Measurements from ENCODE around the gene CALD1.

CALD1 gene

DNA sequence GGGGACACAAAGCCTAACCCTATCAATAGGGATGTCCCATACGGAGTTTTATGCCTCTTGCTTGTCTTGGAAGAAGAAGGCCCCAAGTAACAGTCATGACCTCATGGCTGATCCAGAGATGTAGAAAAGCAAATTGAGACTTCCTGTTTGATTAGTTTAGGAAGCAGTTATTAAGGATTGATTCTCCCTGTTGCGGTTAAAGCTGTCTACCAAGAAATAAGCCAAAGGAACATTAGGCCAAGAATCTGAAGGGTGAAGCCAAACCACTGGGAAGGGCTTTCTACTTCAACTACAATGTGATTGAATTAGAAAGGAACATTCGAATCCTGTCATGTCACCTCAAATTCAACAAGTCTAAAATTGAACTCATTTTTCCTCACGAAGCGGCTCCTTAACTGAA, 146.3 kb downstream of the CALD1 start (continued):
- TF ChIP-seq, protein P1, sequence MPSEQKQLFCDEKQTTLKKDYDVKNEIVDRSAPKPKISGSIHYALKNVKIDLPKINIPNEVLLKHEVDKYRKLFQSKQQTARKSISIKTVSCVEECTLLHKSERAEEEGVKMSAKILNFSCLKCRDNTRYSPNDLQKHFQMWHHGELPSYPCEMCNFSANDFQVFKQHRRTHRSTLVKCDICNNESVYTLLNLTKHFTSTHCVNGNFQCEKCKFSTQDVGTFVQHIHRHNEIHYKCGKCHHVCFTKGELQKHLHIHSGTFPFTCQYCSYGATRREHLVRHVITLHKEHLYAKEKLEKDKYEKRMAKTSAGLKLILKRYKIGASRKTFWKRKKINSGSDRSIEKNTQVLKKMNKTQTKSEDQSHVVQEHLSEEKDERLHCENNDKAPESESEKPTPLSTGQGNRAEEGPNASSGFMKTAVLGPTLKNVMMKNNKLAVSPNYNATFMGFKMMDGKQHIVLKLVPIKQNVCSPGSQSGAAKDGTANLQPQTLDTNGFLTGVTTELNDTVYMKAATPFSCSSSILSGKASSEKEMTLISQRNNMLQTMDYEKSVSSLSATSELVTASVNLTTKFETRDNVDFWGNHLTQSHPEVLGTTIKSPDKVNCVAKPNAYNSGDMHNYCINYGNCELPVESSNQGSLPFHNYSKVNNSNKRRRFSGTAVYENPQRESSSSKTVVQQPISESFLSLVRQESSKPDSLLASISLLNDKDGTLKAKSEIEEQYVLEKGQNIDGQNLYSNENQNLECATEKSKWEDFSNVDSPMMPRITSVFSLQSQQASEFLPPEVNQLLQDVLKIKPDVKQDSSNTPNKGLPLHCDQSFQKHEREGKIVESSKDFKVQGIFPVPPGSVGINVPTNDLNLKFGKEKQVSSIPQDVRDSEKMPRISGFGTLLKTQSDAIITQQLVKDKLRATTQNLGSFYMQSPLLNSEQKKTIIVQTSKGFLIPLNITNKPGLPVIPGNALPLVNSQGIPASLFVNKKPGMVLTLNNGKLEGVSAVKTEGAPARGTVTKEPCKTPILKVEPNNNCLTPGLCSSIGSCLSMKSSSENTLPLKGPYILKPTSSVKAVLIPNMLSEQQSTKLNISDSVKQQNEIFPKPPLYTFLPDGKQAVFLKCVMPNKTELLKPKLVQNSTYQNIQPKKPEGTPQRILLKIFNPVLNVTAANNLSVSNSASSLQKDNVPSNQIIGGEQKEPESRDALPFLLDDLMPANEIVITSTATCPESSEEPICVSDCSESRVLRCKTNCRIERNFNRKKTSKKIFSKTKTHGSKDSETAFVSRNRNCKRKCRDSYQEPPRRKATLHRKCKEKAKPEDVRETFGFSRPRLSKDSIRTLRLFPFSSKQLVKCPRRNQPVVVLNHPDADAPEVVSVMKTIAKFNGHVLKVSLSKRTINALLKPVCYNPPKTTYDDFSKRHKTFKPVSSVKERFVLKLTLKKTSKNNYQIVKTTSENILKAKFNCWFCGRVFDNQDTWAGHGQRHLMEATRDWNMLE (tag by site-specific recombination; conservative IDR thresholded peaks at IDR 0.05; ENCODE audit: low read depth) = no peak
- TF ChIP-seq, protein P2, sequence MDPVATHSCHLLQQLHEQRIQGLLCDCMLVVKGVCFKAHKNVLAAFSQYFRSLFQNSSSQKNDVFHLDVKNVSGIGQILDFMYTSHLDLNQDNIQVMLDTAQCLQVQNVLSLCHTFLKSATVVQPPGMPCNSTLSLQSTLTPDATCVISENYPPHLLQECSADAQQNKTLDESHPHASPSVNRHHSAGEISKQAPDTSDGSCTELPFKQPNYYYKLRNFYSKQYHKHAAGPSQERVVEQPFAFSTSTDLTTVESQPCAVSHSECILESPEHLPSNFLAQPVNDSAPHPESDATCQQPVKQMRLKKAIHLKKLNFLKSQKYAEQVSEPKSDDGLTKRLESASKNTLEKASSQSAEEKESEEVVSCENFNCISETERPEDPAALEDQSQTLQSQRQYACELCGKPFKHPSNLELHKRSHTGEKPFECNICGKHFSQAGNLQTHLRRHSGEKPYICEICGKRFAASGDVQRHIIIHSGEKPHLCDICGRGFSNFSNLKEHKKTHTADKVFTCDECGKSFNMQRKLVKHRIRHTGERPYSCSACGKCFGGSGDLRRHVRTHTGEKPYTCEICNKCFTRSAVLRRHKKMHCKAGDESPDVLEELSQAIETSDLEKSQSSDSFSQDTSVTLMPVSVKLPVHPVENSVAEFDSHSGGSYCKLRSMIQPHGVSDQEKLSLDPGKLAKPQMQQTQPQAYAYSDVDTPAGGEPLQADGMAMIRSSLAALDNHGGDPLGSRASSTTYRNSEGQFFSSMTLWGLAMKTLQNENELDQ (tag by site-specific recombination; IDR thresholded peaks at IDR 0.05; ENCODE audit: low read depth) = no peak
- TF ChIP-seq SCRT2 (tag by site-specific recombination; IDR thresholded peaks at IDR 0.05) (no peak), ZNF792 (tag by site-specific recombination; IDR thresholded peaks at IDR 0.05) (no peak), ZNF701 (tag by site-specific recombination; IDR thresholded peaks at IDR 0.05) (no peak), ZNF311 (tag by site-specific recombination; IDR thresholded peaks at IDR 0.05; ENCODE audit: borderline replicate concordance) (no peak), ZNF585B (tag by site-specific recombination; IDR thresholded peaks at IDR 0.05) (no peak), ZNF768 (tag by site-specific recombination; IDR thresholded peaks at IDR 0.05) (no peak), ZNF121 (tag by site-specific recombination; IDR thresholded peaks at IDR 0.05) (no peak), KLF9 (tag by site-specific recombination; IDR thresholded peaks at IDR 0.05; ENCODE audit: low read depth) (no peak)
- TF ChIP-seq, protein P3, sequence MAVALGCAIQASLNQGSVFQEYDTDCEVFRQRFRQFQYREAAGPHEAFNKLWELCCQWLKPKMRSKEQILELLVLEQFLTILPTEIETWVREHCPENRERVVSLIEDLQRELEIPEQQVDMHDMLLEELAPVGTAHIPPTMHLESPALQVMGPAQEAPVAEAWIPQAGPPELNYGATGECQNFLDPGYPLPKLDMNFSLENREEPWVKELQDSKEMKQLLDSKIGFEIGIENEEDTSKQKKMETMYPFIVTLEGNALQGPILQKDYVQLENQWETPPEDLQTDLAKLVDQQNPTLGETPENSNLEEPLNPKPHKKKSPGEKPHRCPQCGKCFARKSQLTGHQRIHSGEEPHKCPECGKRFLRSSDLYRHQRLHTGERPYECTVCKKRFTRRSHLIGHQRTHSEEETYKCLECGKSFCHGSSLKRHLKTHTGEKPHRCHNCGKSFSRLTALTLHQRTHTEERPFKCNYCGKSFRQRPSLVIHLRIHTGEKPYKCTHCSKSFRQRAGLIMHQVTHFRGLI (tag by site-specific recombination; IDR thresholded peaks at IDR 0.05) = no peak
- TF ChIP-seq, protein P4, sequence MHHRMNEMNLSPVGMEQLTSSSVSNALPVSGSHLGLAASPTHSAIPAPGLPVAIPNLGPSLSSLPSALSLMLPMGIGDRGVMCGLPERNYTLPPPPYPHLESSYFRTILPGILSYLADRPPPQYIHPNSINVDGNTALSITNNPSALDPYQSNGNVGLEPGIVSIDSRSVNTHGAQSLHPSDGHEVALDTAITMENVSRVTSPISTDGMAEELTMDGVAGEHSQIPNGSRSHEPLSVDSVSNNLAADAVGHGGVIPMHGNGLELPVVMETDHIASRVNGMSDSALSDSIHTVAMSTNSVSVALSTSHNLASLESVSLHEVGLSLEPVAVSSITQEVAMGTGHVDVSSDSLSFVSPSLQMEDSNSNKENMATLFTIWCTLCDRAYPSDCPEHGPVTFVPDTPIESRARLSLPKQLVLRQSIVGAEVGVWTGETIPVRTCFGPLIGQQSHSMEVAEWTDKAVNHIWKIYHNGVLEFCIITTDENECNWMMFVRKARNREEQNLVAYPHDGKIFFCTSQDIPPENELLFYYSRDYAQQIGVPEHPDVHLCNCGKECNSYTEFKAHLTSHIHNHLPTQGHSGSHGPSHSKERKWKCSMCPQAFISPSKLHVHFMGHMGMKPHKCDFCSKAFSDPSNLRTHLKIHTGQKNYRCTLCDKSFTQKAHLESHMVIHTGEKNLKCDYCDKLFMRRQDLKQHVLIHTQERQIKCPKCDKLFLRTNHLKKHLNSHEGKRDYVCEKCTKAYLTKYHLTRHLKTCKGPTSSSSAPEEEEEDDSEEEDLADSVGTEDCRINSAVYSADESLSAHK (tag by site-specific recombination; IDR thresholded peaks at IDR 0.05) = no peak
- TF ChIP-seq, protein P5, sequence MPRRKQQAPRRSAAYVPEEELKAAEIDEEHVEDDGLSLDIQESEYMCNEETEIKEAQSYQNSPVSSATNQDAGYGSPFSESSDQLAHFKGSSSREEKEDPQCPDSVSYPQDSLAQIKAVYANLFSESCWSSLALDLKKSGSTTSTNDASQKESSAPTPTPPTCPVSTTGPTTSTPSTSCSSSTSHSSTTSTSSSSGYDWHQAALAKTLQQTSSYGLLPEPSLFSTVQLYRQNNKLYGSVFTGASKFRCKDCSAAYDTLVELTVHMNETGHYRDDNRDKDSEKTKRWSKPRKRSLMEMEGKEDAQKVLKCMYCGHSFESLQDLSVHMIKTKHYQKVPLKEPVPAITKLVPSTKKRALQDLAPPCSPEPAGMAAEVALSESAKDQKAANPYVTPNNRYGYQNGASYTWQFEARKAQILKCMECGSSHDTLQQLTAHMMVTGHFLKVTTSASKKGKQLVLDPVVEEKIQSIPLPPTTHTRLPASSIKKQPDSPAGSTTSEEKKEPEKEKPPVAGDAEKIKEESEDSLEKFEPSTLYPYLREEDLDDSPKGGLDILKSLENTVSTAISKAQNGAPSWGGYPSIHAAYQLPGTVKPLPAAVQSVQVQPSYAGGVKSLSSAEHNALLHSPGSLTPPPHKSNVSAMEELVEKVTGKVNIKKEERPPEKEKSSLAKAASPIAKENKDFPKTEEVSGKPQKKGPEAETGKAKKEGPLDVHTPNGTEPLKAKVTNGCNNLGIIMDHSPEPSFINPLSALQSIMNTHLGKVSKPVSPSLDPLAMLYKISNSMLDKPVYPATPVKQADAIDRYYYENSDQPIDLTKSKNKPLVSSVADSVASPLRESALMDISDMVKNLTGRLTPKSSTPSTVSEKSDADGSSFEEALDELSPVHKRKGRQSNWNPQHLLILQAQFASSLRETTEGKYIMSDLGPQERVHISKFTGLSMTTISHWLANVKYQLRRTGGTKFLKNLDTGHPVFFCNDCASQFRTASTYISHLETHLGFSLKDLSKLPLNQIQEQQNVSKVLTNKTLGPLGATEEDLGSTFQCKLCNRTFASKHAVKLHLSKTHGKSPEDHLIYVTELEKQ (tag by site-specific recombination; IDR thresholded peaks at IDR 0.05; ENCODE audit: borderline replicate concordance) = no peak

Measured in HEK293 (cell line).